GM12878 (cell line): ENCODE measurements around the gene PAX2. TPM values are rescaled to one million over a fixed set of nuclear protein-coding genes. Genes with fewer than 3 reads are reported as not detected.

Experiments used
- ATAC-seq: fragments of 200-7000 bp; cut with Tn5 transposase; 3 replicates; pipeline ENCODE4 v1.9.1; 2020; ENCODE audit warnings: mild to moderate bottlenecking, moderate library complexity
- BruUV-seq: library from RNA; stranded (reverse); fragments of 400-500 nt; replicated peaks from 2 replicates; lab custom pipeline; 2021; lab: Mats Ljungman, UMichigan
- CTCF ChIA-PET: fragments of 300-600 bp; sonication (Branson Sonifier 250); formaldehyde crosslinking; extraction: SDS; loops from one replicate; lab custom pipeline; 2021; ENCODE audit warnings: inconsistent platforms; lab: Yijun Ruan, JAX
- POLR2A ChIA-PET: fragments of 350-600 bp; formaldehyde crosslinking; extraction: SDS; loops from one replicate; lab custom pipeline; 2021; ENCODE audit warnings: inconsistent platforms; lab: Charles Lee
- RAD21 ChIA-PET: fragments of 300-600 bp; sonication (Branson Sonifier 250); formaldehyde crosslinking; loops from one replicate; lab custom pipeline; 2023; ENCODE audit warnings: antibody characterized with exemption; ENCODE audit not compliant: unreplicated experiment; lab: Charles Lee
- SMC1A ChIA-PET: fragments of 300-600 bp; sonication (Branson Sonifier 250); formaldehyde crosslinking; loops from one replicate; lab custom pipeline; 2023; ENCODE audit not compliant: unreplicated experiment, uncharacterized antibody; lab: Charles Lee
- DNase-seq: peaks from one replicate; pipeline ENCODE4 v3.0.0-alpha.2; 2011; ENCODE audit warnings: low read depth, low spot score
- FAIRE-seq: peaks from 3 replicates; lab custom pipeline; 2011; peaks lifted over from hg19 to GRCh38; lab: Jason Lieb, UNC
- H2AFZ ChIP-seq: 2 replicates; pipeline ENCODE4 v1.6.0; 2011; ENCODE audit warnings: low read depth, low read length, control low read depth; ENCODE audit not compliant: control insufficient read depth
- H3K27ac ChIP-seq: 2 replicates; pipeline ENCODE4 v1.5.1; 2011; ENCODE audit warnings: control low read depth; ENCODE audit not compliant: control insufficient read depth, insufficient read depth
- H3K27me3 ChIP-seq, 2 experiments: replicated peaks in 1 of 2; 2 replicates each; pipeline versions ENCODE4 v1.6.0 to v1.6.1; 2011; ENCODE audit warnings: low read length in 1 of 2; ENCODE audit not compliant: control insufficient read depth in 2 of 2, insufficient read depth in 2 of 2
- H3K36me3 ChIP-seq, 2 experiments: 2 replicates each; pipeline ENCODE4 v1.5.1; 2011; ENCODE audit warnings: low read length in 1 of 2; ENCODE audit not compliant: control insufficient read depth in 2 of 2, insufficient read depth in 2 of 2
- H3K4me1 ChIP-seq: 2 replicates; pipeline ENCODE4 v1.6.1; 2011; ENCODE audit warnings: mild to moderate bottlenecking, low read length, moderate library complexity, mixed read lengths; ENCODE audit not compliant: control insufficient read depth, insufficient read depth
- H3K4me2 ChIP-seq: 2 replicates; pipeline ENCODE4 v1.6.0; 2011; ENCODE audit warnings: control low read depth; ENCODE audit not compliant: control insufficient read depth, insufficient read depth
- H3K4me3 ChIP-seq: fragments of 200-600 bp; sonication (generic); 2 replicates; pipeline ENCODE4 v1.5.1; 2016
- H3K79me2 ChIP-seq: 2 replicates; pipeline ENCODE4 v1.6.0; 2011; ENCODE audit warnings: low read length; ENCODE audit not compliant: control insufficient read depth, insufficient read depth
- H3K9ac ChIP-seq: 2 replicates; pipeline ENCODE4 v1.8.0; 2011; ENCODE audit warnings: low read length, control low read depth, mixed read lengths; ENCODE audit not compliant: control insufficient read depth, insufficient read depth
- H3K9me3 ChIP-seq: replicated peaks from 3 replicates; pipeline ENCODE4 v1.5.1; 2011; ENCODE audit warnings: mild to moderate bottlenecking, low read length; ENCODE audit not compliant: control insufficient read depth, insufficient read depth
- H4K20me1 ChIP-seq: 2 replicates; pipeline ENCODE4 v1.6.0; 2011; ENCODE audit not compliant: control insufficient read depth, insufficient read depth
- EGR1 ChIP-seq, 2 experiments: IDR thresholded peaks; 1 replicate in 1 of 2; 2 replicates in 1 of 2; pipeline ENCODE4 v1.6.1; 2011 to 2012; ENCODE audit warnings: low read depth in 2 of 2, low read length in 2 of 2, borderline replicate concordance in 1 of 2, mild to moderate bottlenecking in 1 of 2, moderate library complexity in 1 of 2
- EP300 ChIP-seq, 2 experiments: fragments of 150-350 bp in 1 of 2; IDR thresholded peaks; 2 replicates each; pipeline ENCODE4 v1.6.1; 2011 to 2012; ENCODE audit warnings: low read depth in 2 of 2, low read length in 2 of 2, borderline replicate concordance in 1 of 2, improper control_type of control experiment in 1 of 2, inconsistent platforms in 1 of 2; ENCODE audit not compliant: control insufficient read depth in 1 of 2
- IKZF1 ChIP-seq: fragments of 450-650 bp; conservative IDR thresholded peaks from 2 replicates; pipeline ENCODE4 v1.6.1; 2017; ENCODE audit warnings: antibody characterized with exemption, mild to moderate bottlenecking
- KDM1A ChIP-seq: fragments of 200-600 bp; sonication (generic); IDR thresholded peaks from 2 replicates; pipeline ENCODE4 v1.6.1; 2016; ENCODE audit warnings: borderline replicate concordance
- MEF2A ChIP-seq: IDR thresholded peaks from 2 replicates; pipeline ENCODE4 v1.6.1; 2011; ENCODE audit warnings: low read depth, mild to moderate bottlenecking, low read length, moderate library complexity; ENCODE audit not compliant: insufficient read depth
- MXI1 ChIP-seq: fragments of 150-350 bp; IDR thresholded peaks from 2 replicates; pipeline ENCODE4 v1.6.1; 2011; ENCODE audit warnings: low read depth, mild to moderate bottlenecking, inconsistent platforms, low read length, improper control_type of control experiment
- NFIC ChIP-seq: IDR thresholded peaks from 2 replicates; pipeline ENCODE4 v1.6.1; 2012; ENCODE audit warnings: low read depth, mild to moderate bottlenecking, inconsistent platforms, low read length, moderate library complexity
- PML ChIP-seq: IDR thresholded peaks from 2 replicates; pipeline ENCODE4 v1.6.1; 2012; ENCODE audit warnings: low read length, inconsistent platforms
- RFX5 ChIP-seq: IDR thresholded peaks from 2 replicates; pipeline ENCODE4 v1.6.1; 2011; ENCODE audit warnings: low read depth, low read length, improper control_type of control experiment
- SIX5 ChIP-seq: IDR thresholded peaks from 2 replicates; pipeline ENCODE4 v1.6.1; 2011; ENCODE audit warnings: mild to moderate bottlenecking, low read depth, low read length, moderate library complexity; ENCODE audit not compliant: severe bottlenecking
- SMAD1 ChIP-seq: fragments of 450-650 bp; IDR thresholded peaks from 2 replicates; pipeline ENCODE4 v1.6.1; 2018; ENCODE audit warnings: mild to moderate bottlenecking, low read depth; ENCODE audit not compliant: partially characterized antibody
- TCF12 ChIP-seq: IDR thresholded peaks from 2 replicates; pipeline ENCODE4 v1.6.1; 2011; ENCODE audit warnings: low read depth, mild to moderate bottlenecking, low read length
- YY1 ChIP-seq: IDR thresholded peaks from 2 replicates; pipeline ENCODE4 v1.6.1; 2011; ENCODE audit warnings: low read depth, mild to moderate bottlenecking, low read length
- ZZZ3 ChIP-seq: IDR thresholded peaks from 2 replicates; pipeline ENCODE4 v1.6.1; 2011; ENCODE audit warnings: low read depth; ENCODE audit not compliant: control insufficient read depth, insufficient read length
- WGBS: methylation state at CpG from one replicate; pipeline ENCODE4 v1.1.6; 2016; ENCODE audit warnings: low lambda C conversion rate; ENCODE audit not compliant: insufficient replicate concordance, insufficient coverage; ENCODE audit errors: missing lambda C conversion rate; 5-methylcytosine and 5-hydroxymethylcytosine counted together
- in situ Hi-C: fragments of 300-500 bp; cut with MboI; formaldehyde crosslinking; loops from 9 replicates; pipeline ENCODE4 v1.14.3; 2018; ENCODE audit warnings: mixed read lengths
- intact Hi-C: fragments of 100-400 bp; cut with micrococcal nuclease; formaldehyde crosslinking; loops from one replicate; pipeline ENCODE4 v1.14.2; 2022; ENCODE audit not compliant: unreplicated experiment
- polyA plus RNA-seq, 11 experiments: library from polyadenylated mRNA; depleted of rRNA in 4 of 11; unstranded in 6 of 11; stranded (reverse) in 5 of 11; fragments of >200 nt; fragmentation: Nextera tagmentation in 4 of 11; fragmentation: Illumina TruSeq in 1 of 11; extraction: Ambion mirVana in 4 of 11; extraction: Trizol in 1 of 11; gene quantifications; 1 replicate in 1 of 11; 2 replicates in 10 of 11; pipeline versions ENCODE4 v1.2.1 to v1.2.3, GENCODE V29; 2011 to 2016; ENCODE audit warnings: inconsistent platforms in 2 of 11, missing spikeins in 2 of 11, low read depth in 1 of 11
- total RNA-seq, 4 experiments: library from RNA; depleted of rRNA in 3 of 4; stranded (reverse); fragments of >200 nt in 3 of 4; fragmentation: Illumina TruSeq in 1 of 4; extraction: Trizol in 1 of 4; gene quantifications; 2 replicates each; pipeline versions ENCODE4 v1.2.1 to v1.2.3, GENCODE V29; 2013 to 2021
- TF ChIP-seq, protein P1 (sequence below): fragments of 450-650 bp; IDR thresholded peaks from 2 replicates; pipeline ENCODE4 v1.6.1; 2017; ENCODE audit warnings: mild to moderate bottlenecking, moderate library complexity
- TF ChIP-seq, protein P2 (sequence below): fragments of 450-650 bp; formaldehyde crosslinking; IDR thresholded peaks from 2 replicates; pipeline ENCODE4 v1.4.0; 2022; ENCODE audit warnings: mild to moderate bottlenecking, moderate library complexity

Gene PAX2
- total and polyA plus RNA-seq, 10 of the 15 experiments (the other 5 are each of a cell fraction or from before 2014, with no cell fraction given), result not detected

DNA sequence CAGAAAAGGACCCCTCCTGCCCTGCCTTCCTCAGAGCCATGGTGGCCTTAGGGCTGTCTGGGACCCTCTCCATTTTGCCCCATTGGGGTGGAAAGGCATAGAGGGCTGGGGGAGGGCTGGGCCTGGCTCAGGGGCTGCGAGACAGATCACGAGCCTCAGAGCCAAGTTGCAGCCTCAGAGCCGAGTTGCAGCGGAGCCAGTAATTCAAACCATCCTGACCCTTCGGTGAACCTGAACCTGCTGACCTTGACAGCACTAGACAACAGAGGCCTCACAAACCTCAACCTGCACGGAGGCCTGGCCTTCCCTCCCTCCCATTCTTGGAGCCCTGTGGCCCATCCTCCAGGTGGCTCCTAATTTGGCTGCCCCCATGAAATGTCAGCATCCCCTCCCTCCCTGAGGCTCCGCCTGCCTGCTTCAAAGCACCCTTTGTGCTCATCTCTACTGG is 45.4 kb downstream of the PAX2 start (continued):
- TF ChIP-seq MEF2A, result no peak
- TF ChIP-seq, protein P1, sequence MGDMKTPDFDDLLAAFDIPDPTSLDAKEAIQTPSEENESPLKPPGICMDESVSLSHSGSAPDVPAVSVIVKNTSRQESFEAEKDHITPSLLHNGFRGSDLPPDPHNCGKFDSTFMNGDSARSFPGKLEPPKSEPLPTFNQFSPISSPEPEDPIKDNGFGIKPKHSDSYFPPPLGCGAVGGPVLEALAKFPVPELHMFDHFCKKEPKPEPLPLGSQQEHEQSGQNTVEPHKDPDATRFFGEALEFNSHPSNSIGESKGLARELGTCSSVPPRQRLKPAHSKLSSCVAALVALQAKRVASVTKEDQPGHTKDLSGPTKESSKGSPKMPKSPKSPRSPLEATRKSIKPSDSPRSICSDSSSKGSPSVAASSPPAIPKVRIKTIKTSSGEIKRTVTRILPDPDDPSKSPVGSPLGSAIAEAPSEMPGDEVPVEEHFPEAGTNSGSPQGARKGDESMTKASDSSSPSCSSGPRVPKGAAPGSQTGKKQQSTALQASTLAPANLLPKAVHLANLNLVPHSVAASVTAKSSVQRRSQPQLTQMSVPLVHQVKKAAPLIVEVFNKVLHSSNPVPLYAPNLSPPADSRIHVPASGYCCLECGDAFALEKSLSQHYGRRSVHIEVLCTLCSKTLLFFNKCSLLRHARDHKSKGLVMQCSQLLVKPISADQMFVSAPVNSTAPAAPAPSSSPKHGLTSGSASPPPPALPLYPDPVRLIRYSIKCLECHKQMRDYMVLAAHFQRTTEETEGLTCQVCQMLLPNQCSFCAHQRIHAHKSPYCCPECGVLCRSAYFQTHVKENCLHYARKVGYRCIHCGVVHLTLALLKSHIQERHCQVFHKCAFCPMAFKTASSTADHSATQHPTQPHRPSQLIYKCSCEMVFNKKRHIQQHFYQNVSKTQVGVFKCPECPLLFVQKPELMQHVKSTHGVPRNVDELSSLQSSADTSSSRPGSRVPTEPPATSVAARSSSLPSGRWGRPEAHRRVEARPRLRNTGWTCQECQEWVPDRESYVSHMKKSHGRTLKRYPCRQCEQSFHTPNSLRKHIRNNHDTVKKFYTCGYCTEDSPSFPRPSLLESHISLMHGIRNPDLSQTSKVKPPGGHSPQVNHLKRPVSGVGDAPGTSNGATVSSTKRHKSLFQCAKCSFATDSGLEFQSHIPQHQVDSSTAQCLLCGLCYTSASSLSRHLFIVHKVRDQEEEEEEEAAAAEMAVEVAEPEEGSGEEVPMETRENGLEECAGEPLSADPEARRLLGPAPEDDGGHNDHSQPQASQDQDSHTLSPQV, result no peak
- no peak for TF ChIP-seq SMAD1
- TF ChIP-seq SIX5, result no peak

DNA sequence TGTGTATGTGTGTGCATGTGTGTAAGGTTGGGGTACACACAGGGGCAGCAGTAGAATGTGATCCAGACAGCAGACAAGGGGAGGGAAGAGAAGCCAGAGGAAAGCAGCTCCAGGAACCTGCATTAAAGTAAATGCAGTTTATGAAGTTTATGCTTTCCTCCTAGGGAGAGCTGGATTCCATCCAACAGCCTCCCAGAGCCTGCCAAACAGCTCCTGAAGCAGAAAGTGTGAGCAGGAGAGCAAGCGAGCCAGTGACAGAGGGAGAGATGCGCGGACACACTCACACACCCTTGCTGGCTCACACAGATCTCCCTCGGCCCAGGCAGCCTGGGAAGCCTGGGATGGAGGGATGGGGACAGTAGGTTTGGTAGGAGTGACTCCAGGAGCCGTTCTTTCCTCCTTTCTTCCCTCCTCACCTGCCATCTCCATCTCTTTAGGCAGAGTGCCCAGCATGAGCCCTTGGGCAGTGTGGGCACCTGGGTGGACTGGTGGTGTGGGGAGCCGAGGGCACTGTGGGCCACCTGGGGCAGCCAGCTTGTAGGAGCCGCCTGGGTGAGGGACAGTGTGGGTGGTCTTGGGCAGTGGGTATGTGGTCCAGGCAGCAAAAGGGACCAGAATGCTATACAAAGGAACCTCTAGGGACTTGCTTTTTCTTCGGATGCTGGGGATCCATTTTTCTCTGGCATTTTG is 46.1 kb downstream of the PAX2 start:
- no peaks in the 10 kb centered on the region for H3K4me1 ChIP-seq
- no peak overlapping the region for H3K9ac ChIP-seq
- H3K27me3 ChIP-seq, result peaks cover 4 to 5% of the 10 kb centered on the region in 2 experiments
- POLR2A ChIA-PET, result no interaction called here
- H4K20me1 ChIP-seq, result no peaks in the 10 kb centered on the region
- RAD21 ChIA-PET, result no interaction called here
- H3K9me3 ChIP-seq, result no peaks in the 10 kb centered on the region
- no peak overlapping the region for H2AFZ ChIP-seq
- no peak for FAIRE-seq
- WGBS, result 12% methylated on average over 8 of the region's 8 CpGs
- CTCF ChIA-PET, result no interaction called here
- no peak for DNase-seq
- ATAC-seq, result no peak
- SMC1A ChIA-PET, result no interaction called here
- no peaks in the 10 kb centered on the region for H3K36me3 ChIP-seq
- in situ Hi-C loops, result no loop called here
- H3K27ac ChIP-seq, result no peak overlapping the region
- H3K79me2 ChIP-seq, result no peaks in the 10 kb centered on the region
- intact Hi-C loops, result no loop called here
- BruUV-seq, result no TSS peak
- no peak overlapping the region for H3K4me3 ChIP-seq
- no peak overlapping the region for H3K4me2 ChIP-seq
- TF ChIP-seq MXI1 (no peak), ZZZ3 (no peak), EP300 (IDR thresholded peaks at IDR 0.05; ENCODE audit: borderline replicate concordance in 1 of 2, control insufficient read depth in 1 of 2, low read depth in 2 of 2, low read length in 2 of 2) (no peak), IKZF1 (no peak), NFIC (no peak), EGR1 (IDR thresholded peaks at IDR 0.05; ENCODE audit: borderline replicate concordance in 1 of 2, low read depth in 2 of 2, low read length in 2 of 2) (no peak), KDM1A (no peak), YY1 (no peak), TCF12 (no peak), SMAD1 (no peak), PML (no peak), RFX5 (no peak)
- TF ChIP-seq, protein P2, sequence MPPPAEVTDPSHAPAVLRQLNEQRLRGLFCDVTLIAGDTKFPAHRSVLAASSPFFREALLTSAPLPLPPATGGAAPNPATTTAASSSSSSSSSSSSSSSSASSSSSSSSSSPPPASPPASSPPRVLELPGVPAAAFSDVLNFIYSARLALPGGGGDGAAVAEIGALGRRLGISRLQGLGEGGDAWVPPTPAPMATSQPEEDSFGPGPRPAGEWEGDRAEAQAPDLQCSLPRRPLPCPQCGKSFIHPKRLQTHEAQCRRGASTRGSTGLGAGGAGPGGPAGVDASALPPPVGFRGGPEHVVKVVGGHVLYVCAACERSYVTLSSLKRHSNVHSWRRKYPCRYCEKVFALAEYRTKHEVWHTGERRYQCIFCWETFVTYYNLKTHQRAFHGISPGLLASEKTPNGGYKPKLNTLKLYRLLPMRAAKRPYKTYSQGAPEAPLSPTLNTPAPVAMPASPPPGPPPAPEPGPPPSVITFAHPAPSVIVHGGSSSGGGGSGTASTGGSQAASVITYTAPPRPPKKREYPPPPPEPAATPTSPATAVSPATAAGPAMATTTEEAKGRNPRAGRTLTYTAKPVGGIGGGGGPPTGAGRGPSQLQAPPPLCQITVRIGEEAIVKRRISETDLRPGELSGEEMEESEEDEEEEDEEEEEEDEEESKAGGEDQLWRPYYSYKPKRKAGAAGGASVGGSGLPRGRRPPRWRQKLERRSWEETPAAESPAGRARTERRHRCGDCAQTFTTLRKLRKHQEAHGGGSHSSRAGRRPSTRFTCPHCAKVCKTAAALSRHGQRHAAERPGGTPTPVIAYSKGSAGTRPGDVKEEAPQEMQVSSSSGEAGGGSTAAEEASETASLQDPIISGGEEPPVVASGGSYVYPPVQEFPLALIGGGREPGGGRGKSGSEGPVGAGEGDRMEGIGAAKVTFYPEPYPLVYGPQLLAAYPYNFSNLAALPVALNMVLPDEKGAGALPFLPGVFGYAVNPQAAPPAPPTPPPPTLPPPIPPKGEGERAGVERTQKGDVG, result no peak
